HG03196 (cell line): Measurements from ENCODE around the gene AANAT.

Experiments
- ATAC-seq: cut with Tn5 transposase; IDR thresholded peaks from one replicate; pipeline ENCODE4 v1.9.1; 2021; ENCODE audit not compliant: unreplicated experiment

Gene AANAT

GRCh38 chr17:76441686-76442340 lies 25.6 kb upstream of the AANAT start:
- no peak for ATAC-seq

DNA sequence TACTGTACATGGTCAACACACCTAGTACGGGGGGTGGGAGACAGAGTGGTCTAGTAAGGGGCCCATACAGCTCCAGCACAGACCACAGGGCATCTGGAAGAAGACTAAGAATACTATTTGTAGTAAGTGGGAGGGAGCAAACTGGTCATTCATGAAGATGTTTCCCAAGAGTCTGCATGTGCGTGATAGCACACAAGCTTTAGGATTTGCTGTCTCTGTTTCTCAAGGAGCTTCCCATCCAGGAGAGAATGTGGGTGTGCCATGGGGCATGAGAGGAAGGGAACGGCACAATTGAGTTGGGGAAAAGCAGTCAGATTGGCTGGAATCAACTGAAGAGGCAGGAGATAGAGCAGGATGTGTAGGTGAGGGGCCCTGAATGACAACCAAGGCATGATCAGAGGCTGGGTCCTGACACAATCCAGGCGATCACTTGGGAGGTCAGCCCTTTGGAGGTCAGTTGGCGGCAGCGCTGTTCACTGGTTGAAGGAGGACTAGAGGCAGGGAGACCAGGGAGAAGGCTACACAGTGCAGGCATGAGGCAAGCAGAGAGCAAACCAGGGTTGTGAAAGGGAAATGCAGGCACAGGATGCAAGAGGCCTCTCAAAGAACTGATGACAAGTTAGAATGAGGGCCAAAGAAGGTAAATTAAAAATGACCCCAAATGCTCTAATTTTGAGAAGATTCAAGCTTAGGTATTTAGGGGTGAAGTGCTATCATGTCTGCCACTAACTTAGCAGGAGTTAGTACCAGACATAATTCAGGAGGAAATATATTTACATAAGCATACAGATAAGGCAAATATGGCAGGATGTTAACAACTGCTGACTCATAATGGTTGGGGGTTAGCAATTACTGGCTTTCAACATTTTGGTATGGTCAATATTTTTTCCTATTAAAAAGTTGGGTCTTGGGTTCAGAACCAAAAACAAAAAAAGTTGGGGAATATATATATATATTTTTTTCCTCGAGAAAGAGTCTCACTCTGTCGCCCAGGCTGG lies 24.8 kb upstream of the AANAT start:
- no peak for ATAC-seq

DNA sequence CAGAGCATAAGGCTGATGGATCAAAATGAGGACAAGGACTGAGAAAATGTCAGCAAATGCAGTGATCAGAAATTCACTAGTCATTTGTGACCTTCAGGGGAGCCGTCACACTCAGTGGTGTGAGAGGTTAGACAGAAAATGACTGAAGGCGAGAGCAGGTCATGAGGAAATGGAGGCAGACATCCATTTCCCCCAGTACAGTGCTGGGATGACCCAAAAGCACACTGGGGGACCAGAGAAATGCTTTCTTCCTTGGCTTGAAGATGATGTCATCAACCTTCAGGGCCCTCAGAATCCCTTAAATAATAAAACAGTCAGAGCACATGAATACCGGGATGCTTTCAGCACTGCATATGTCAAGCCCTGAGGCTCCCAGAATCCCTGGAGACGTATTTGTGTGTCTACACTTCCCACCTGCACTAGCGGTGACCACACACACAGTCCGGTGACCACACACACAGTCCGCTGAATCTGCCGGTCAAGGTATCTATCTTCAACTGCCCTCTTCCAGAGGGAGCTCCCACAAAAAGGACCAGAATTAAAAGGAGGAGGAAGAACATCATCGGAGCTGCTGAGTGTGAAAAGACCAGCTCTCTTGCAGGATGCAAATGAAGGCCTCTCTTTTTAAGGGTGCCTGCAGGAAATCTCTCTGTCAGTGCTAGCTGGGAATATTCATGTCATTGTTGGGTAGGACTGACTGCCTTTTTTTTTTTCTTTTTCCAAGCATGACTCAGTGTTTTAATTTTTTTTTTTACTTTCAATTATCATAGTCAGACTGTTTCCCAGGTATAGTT lies 22.7 kb upstream of the AANAT start:
- ATAC-seq: no peak

- no peak for ATAC-seq
These were observed 21.5 kb upstream of the AANAT start for GRCh38 chr17:76445697-76446448.

DNA sequence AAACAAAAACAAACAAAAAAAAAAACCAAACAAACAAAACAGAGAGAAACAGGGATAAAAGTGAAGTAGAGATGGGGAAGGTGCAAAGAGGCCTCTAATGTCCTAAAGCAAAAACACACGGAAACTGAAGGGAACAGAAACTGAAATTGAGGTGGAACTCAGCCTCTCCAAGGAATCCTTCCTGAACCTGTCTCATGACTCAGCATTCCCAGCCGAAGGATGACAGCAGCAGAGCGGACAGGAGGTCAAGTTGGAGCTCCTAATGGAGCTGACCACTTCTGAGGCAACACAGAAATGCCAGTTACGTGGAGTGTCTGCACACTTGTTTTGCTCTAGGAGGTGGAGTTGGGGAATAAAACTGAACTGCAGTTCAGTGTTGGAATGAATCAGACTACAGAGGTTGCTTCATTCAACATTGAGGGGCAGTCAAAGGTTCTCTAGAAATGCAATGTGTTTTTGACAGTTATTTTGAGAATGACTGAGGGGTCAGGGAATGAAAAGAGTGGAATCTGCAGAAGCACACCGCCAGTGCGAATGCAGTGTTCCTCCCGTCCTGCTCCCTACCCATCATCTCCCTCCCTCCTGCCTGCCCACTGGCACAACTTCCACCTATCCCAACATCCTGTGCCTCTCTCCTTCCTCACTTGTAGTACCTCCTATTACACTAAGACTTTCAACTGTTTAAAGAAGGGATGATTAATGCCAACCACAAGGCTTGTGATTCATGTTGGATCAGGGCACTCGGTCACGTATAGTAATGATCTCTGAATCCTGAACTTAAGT lies 20.8 kb upstream of the AANAT start:
- no peak for ATAC-seq

DNA sequence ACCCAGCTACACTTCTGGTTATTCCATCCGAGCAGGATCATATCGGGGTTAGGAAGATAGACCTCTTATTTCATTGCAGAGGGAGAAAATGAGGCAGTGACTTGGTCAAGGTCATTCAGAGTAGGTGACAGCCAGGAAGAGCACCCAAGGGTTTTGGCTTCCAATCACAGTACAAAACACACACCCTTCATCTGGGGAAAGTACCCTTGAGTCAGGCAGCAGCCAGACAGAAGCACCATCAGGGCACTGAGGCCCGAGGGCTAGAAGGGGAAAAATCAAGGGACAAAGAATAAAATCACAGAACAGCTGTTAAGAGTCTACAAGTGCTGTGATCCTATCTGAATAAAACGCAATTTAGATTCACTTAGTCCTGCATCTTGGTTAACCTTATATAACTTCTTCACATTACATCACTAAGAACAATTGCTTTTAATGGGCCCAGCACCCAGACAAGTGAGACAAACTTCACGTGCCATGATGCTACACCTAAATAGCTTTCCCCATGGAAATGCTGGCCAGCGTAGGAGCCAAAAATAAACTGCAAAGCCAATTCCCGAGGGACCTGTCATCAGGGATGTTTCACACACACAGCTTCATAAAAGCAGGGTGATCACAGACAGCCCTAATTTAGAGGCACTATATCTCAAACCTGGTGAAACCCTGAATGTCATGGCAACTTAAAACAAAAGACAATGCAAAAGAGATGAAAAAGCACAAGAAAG lies 19.3 kb upstream of the AANAT start:
- no peak for ATAC-seq

- ATAC-seq: no peak
These were observed 18.3 kb upstream of the AANAT start for GRCh38 chr17:76449126-76449525.

DNA sequence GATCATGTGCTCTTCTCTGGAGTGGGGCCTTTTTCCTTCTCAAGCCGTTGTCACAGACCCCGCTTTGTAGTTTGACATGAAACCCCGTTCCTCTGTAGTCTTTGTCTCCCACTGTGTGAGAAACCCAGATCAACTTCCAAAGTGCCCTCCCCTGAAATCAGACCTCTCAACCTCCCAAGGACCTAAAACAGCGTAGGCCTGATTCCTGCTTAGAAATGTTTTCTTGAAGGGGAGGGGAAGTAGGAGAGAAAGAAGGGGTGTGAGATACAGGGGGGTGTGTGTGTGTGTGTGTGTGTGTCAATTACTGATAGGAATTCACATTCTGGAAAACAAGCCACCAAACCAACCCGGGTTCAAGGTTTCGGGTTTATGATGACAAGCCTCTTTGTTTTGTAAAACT lies 15.9 kb upstream of the AANAT start:
- no peak for ATAC-seq

GRCh38 chr17:76452127-76452659 lies 15.2 kb upstream of the AANAT start:
- ATAC-seq: peak; percentile 14

- ATAC-seq: peak; percentile 83
These were observed 14.6 kb upstream of the AANAT start, which contains the start of gene UBE2O for GRCh38 chr17:76452660-76453430. Gene UBE2O, minus strand, starts transcription at chr17:76453152. Its CDS starts 11 bp downstream, at chr17:76453141.

DNA sequence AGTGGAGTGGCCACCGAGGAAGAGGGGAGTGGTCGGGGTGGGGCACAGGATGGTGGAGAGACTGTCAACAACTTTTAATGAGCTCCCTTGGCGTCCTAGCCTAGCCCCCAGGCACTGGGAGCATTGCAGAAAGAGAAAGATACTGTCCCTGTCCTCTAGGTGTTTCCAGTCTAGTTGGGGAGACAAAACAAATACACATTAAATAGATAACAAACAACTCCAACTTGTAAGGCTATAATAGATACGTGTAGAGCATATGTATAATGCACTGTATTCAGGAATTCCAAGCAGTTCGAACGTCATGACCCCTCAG lies 14.0 kb upstream of the AANAT start:
- ATAC-seq: no peak

DNA sequence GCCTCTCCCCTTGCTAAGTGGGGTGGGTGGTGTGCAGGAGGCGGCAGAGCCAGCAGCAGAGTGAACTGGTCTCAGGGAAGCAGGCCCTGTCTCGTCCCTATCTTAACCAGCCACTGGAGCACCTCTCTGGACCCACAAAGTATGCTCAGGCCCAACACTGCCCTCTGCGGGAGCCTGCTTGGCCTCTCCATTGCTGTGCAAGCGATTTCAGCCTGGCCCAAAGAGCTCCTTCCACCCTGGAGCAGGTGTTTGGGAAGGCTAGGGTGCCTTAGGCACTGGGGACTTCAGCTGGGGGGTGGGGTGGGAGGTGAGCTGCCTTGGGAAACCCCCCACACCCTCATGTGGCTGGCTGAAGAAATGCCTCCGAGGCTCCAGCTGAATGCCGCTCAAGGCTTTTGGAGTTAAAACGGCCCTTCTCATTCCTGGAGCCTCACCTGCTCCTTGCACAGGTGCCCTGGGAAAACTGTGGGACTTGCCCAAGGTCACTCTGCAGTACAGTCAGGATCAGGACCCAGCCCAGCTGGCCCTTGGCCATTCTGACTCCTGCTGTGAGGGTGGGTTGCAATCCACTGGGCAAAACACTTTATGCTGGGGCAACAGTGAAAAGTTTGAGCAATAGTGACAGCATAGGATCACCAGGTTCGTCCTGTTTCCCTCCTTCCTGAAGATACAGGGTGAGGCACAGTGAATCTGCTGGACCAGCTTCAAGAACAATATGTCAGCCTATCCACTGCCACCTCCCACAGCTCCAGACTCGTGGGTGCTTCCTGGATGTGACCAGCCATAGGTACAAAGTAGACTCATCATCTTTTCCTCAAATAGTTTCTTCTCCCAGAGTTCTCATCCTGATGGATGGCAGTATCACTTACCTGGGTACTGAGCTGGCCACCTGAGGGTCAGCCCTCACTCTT lies 8.6 kb upstream of the AANAT start:
- no peak for ATAC-seq

GRCh38 chr17:76459674-76460073 lies 7.7 kb upstream of the AANAT start:
- no peak for ATAC-seq

- no peak for ATAC-seq
These were observed 5.4 kb upstream of the AANAT start for GRCh38 chr17:76461765-76462555.

- no peak for ATAC-seq
These were observed 4.7 kb upstream of the AANAT start for GRCh38 chr17:76462556-76463290.

GRCh38 chr17:76466775-76467130 lies 650 bp upstream of the AANAT start:
- no peak for ATAC-seq
